BLaER1 (cell line): ENCODE results near the gene ETAA1.

Source experiments
- H3K27ac ChIP-seq: shearing (Covaris generic); formaldehyde crosslinking; 2 replicates; pipeline ENCODE4 v1.8.1; 2022
- H3K27me3 ChIP-seq: shearing (Covaris generic); formaldehyde crosslinking; 2 replicates; pipeline ENCODE4 v1.8.1; 2022
- H3K36me3 ChIP-seq: shearing (Covaris generic); formaldehyde crosslinking; 2 replicates; pipeline ENCODE4 v1.8.1; 2022
- H3K4me1 ChIP-seq: shearing (Covaris generic); formaldehyde crosslinking; 2 replicates; pipeline ENCODE4 v1.8.1; 2022
- H3K4me2 ChIP-seq: shearing (Covaris generic); formaldehyde crosslinking; 2 replicates; pipeline ENCODE4 v1.8.1; 2022
- H3K4me3 ChIP-seq: shearing (Covaris generic); formaldehyde crosslinking; 2 replicates; pipeline ENCODE4 v1.8.1; 2022
- H3K9ac ChIP-seq: shearing (Covaris generic); formaldehyde crosslinking; 2 replicates; pipeline ENCODE4 v1.8.1; 2022
- H3K9me3 ChIP-seq: shearing (Covaris generic); formaldehyde crosslinking; 2 replicates; pipeline ENCODE4 v1.8.1; 2022
- H4K20me1 ChIP-seq: shearing (Covaris generic); formaldehyde crosslinking; 2 replicates; pipeline ENCODE4 v1.8.1; 2022
- Cebpa-rat ChIP-seq: shearing (Covaris generic); IDR thresholded peaks from 2 replicates; pipeline ENCODE4 v1.8.1; 2022

The ETAA1 gene

GRCh38 chr2:67457699-67458098 lies 60.6 kb downstream of the ETAA1 start:
- peaks cover 2% of the 10 kb centered on the region for H3K4me1 ChIP-seq
- TF ChIP-seq Cebpa-rat, result no peak
- no peaks in the 10 kb centered on the region for H3K36me3 ChIP-seq
- no peaks in the 10 kb centered on the region for H3K27me3 ChIP-seq
- no peak overlapping the region for H3K4me2 ChIP-seq
- no peaks in the 10 kb centered on the region for H3K9me3 ChIP-seq
- H4K20me1 ChIP-seq, result no peaks in the 10 kb centered on the region
- H3K4me3 ChIP-seq, result no peak overlapping the region
- no peak overlapping the region for H3K9ac ChIP-seq
- H3K27ac ChIP-seq, result no peak overlapping the region

DNA sequence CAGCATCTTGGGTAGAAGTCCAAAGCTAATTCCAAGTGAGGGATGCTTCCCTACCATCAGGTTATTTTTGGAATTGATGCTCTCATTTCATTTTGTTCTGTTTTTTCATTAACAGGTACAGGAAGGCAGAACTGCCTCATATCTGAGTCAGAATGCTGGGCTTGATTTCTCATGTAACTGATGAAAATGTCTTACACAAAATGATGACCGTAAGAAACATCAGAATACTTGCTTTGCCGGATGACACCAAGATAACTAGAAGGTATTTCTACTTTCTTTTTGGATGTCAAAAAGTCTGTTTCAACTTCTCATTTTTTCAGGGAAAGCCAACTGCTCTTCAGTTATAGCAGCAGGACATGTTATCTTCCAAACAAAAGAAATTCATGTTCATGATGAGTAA lies 62.6 kb downstream of the ETAA1 start:
- no peak for TF ChIP-seq Cebpa-rat

More for the DNA sequence above, 62.6 kb downstream of the ETAA1 start:
- Histone ChIP-seq H3K4me2 (no peak overlapping the region), H3K36me3 (no peaks in the 10 kb centered on the region), H3K9ac (no peak overlapping the region), H4K20me1 (no peaks in the 10 kb centered on the region), H3K4me1 (peaks cover 12% of the 10 kb centered on the region), H3K27me3 (no peaks in the 10 kb centered on the region), H3K9me3 (no peaks in the 10 kb centered on the region), H3K27ac (no peak overlapping the region), H3K4me3 (no peak overlapping the region)
